ENCODE results near the gene CALCB.
"Not testable (repeated sequence)": the region's sequence is repeated elsewhere in the genome, so short reads cannot be mapped to it uniquely, and the experiment has no call there.

CALCB gene

DNA sequence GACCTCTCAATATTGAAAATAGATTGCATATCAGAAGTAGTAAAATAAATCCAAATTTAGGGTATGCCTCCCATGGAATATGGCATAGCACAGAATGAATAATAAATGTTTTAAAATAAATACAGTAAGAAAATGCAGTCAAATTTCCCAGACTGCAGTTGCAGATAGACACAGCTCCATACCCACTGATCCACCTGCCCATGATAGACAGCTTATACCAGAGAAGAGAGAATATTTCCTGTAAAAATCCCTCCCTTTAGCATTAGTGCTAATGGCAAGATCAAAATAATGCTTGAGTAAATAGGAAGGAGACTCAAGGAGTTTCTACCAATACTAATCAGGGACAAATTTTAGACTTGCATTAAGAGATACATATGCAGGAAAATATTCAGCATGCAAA, 45.0 kb upstream of the CALCB start:
- Histone ChIP-seq H3K9me2 (ENCODE audit: low read depth, low read length) (no peaks in the 10 kb centered on the region), H3K79me2 (ENCODE audit: insufficient read depth, low read length) (no peaks in the 10 kb centered on the region), H3K9ac (ENCODE audit: low read length) (no peak overlapping the region), H3K4me1 (ENCODE audit: insufficient read depth, low read length, severe bottlenecking) (no peaks in the 10 kb centered on the region), H3K4me3 (ENCODE audit: low read depth, low read length, poor library complexity, severe bottlenecking) (no peak overlapping the region), H4K20me1 (ENCODE audit: insufficient read depth, low read length) (no peaks in the 10 kb centered on the region), H3F3A (ENCODE audit: insufficient read depth, low read length) (no peaks in the 10 kb centered on the region), H3K36me3 (ENCODE audit: insufficient read depth, low read length) (no peaks in the 10 kb centered on the region), H2AFZ (ENCODE audit: low read length) (no peak overlapping the region), H3K27ac (ENCODE audit: low read depth, low read length, poor library complexity, severe bottlenecking) (no peak overlapping the region), H3K4me2 (ENCODE audit: low read length) (no peak overlapping the region), H3K9me3 (ENCODE audit: low read length) (no peaks in the 10 kb centered on the region), H3K27me3 (ENCODE audit: insufficient read depth, low read length) (no peaks in the 10 kb centered on the region)
- no peak for TF ChIP-seq EZH2 (IDR thresholded peaks at IDR 0.05; ENCODE audit: borderline replicate concordance, low read length)
- TF ChIP-seq, protein P1, sequence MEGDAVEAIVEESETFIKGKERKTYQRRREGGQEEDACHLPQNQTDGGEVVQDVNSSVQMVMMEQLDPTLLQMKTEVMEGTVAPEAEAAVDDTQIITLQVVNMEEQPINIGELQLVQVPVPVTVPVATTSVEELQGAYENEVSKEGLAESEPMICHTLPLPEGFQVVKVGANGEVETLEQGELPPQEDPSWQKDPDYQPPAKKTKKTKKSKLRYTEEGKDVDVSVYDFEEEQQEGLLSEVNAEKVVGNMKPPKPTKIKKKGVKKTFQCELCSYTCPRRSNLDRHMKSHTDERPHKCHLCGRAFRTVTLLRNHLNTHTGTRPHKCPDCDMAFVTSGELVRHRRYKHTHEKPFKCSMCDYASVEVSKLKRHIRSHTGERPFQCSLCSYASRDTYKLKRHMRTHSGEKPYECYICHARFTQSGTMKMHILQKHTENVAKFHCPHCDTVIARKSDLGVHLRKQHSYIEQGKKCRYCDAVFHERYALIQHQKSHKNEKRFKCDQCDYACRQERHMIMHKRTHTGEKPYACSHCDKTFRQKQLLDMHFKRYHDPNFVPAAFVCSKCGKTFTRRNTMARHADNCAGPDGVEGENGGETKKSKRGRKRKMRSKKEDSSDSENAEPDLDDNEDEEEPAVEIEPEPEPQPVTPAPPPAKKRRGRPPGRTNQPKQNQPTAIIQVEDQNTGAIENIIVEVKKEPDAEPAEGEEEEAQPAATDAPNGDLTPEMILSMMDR (IDR thresholded peaks at IDR 0.05; ENCODE audit: low read length), result no peak

- H3K27me3 ChIP-seq (ENCODE audit: insufficient read depth, low read length); H3K4me2 ChIP-seq (ENCODE audit: low read length); H3K9me3 ChIP-seq (ENCODE audit: low read length); H2AFZ ChIP-seq (ENCODE audit: low read length); H3F3A ChIP-seq (ENCODE audit: insufficient read depth, low read length); H4K20me1 ChIP-seq (ENCODE audit: insufficient read depth, low read length); H3K79me2 ChIP-seq (ENCODE audit: insufficient read depth, low read length); H3K9ac ChIP-seq (ENCODE audit: low read length); H3K4me1 ChIP-seq (ENCODE audit: insufficient read depth, low read length, severe bottlenecking); H3K9me2 ChIP-seq (ENCODE audit: low read depth, low read length); H3K36me3 ChIP-seq (ENCODE audit: insufficient read depth, low read length); H3K4me3 ChIP-seq (ENCODE audit: low read depth, low read length, poor library complexity, severe bottlenecking); H3K27ac ChIP-seq (ENCODE audit: low read depth, low read length, poor library complexity, severe bottlenecking): not testable (repeated sequence)
Observed at GRCh38 chr11:15031945-15032344, 41.4 kb upstream of the CALCB start.

DNA sequence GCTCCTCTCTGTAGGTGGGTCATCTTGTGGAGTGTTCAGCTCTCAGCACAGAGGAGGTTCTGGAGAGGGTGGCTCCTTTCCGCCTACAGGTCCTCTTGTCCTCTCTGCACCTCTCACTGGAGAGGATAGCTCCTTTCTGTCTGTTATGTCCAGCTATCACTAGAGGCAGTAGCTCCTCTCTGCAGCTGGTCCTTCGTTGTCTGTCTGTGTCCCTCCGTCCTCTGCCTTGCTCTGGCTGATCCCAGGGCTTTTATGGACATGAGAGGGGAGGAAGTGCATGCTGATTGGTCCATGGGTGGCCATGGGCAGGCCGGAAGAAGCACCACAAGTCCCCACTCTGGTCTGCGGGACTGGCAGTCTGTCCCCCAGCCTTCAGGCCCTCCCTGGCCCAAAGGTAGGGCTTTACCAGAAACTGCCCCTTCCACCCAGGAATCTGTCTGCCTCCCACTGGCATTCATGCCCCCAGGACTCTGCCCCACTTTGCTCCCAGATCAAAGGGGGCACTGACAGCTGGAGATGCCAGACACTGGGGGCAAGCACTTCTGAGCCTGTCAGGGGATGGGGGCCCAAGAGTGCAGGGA, 38.6 kb upstream of the CALCB start:
- Histone ChIP-seq H3K4me2 (ENCODE audit: low read length) (no peak overlapping the region), H3K36me3 (ENCODE audit: insufficient read depth, low read length) (no peaks in the 10 kb centered on the region), H3K27me3 (ENCODE audit: insufficient read depth, low read length) (no peaks in the 10 kb centered on the region), H3K9me3 (ENCODE audit: low read length) (no peaks in the 10 kb centered on the region), H3K27ac (ENCODE audit: low read depth, low read length, poor library complexity, severe bottlenecking) (no peak overlapping the region), H3K9me2 (ENCODE audit: low read depth, low read length) (no peaks in the 10 kb centered on the region), H3K79me2 (ENCODE audit: insufficient read depth, low read length) (no peaks in the 10 kb centered on the region), H3K4me3 (ENCODE audit: low read depth, low read length, poor library complexity, severe bottlenecking) (no peak overlapping the region), H3K4me1 (ENCODE audit: insufficient read depth, low read length, severe bottlenecking) (no peaks in the 10 kb centered on the region), H2AFZ (ENCODE audit: low read length) (no peak overlapping the region), H3F3A (ENCODE audit: insufficient read depth, low read length) (no peaks in the 10 kb centered on the region), H3K9ac (ENCODE audit: low read length) (no peak overlapping the region), H4K20me1 (ENCODE audit: insufficient read depth, low read length) (no peaks in the 10 kb centered on the region)
- TF ChIP-seq, protein P1 (IDR thresholded peaks at IDR 0.05; ENCODE audit: low read length), result no peak
- no peak for TF ChIP-seq EZH2 (IDR thresholded peaks at IDR 0.05; ENCODE audit: borderline replicate concordance, low read length)

DNA sequence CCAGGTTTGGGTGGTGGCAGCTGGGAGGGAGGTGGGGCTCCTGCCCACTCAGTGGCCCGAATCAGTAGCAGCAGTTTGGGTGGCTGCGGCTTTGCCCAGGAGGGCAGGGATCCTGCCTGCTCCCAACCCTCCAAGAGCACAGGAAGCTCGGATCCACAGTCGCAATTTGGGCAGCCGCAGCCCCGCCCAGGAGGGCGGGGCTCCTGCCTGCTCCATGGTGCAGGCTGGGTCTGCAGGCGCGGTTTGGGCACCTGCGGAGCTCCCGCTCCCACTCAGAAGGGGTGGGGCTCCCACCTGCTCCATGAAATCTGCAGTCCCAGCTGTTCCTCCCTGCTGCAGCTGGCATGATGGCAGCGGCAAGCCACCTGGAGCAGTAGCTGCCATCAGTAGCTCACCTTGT, 38.1 kb upstream of the CALCB start:
- H2AFZ ChIP-seq (ENCODE audit: low read length), result no peak overlapping the region

More for the DNA sequence above, 38.1 kb upstream of the CALCB start:
- Histone ChIP-seq H3F3A (ENCODE audit: insufficient read depth, low read length) (no peaks in the 10 kb centered on the region), H3K36me3 (ENCODE audit: insufficient read depth, low read length) (no peaks in the 10 kb centered on the region), H3K79me2 (ENCODE audit: insufficient read depth, low read length) (no peaks in the 10 kb centered on the region), H3K9me2 (ENCODE audit: low read depth, low read length) (no peaks in the 10 kb centered on the region), H3K4me2 (ENCODE audit: low read length) (no peak overlapping the region), H3K4me1 (ENCODE audit: insufficient read depth, low read length, severe bottlenecking) (no peaks in the 10 kb centered on the region), H3K9me3 (ENCODE audit: low read length) (no peaks in the 10 kb centered on the region), H3K27me3 (ENCODE audit: insufficient read depth, low read length) (no peaks in the 10 kb centered on the region), H3K4me3 (ENCODE audit: low read depth, low read length, poor library complexity, severe bottlenecking) (no peak overlapping the region), H3K27ac (ENCODE audit: low read depth, low read length, poor library complexity, severe bottlenecking) (no peak overlapping the region), H3K9ac (ENCODE audit: low read length) (no peak overlapping the region), H4K20me1 (ENCODE audit: insufficient read depth, low read length) (no peaks in the 10 kb centered on the region)
- TF ChIP-seq, protein P1 (IDR thresholded peaks at IDR 0.05; ENCODE audit: low read length), result no peak
- no peak for TF ChIP-seq EZH2 (IDR thresholded peaks at IDR 0.05; ENCODE audit: borderline replicate concordance, low read length)

All from OCI-LY1 (cell line).